Activated naive CD4-positive, alpha-beta T cell treated with anti-CD3 and anti-CD28 coated beads for 36 hours (primary cell): ENCODE data around the gene BLM. TPM values are rescaled to one million over a fixed set of nuclear protein-coding genes. Genes with fewer than 3 reads are reported as not detected.
A peak's percentile ranks its signal among the peaks of the same experiment; 100 is the strongest.

Experiments used
- CTCF ChIA-PET: fragments of 350-600 bp; sonication (Branson Sonifier 250); formaldehyde crosslinking; loops from one replicate; lab custom pipeline; 2021; ENCODE audit warnings: antibody characterized with exemption; lab: Charles Lee
- DNase-seq: peaks from one replicate; pipeline ENCODE4 v3.0.0-alpha.2; 2020
- H3K27ac Mint-ChIP-seq: one replicate; pipeline ENCODE4 v1.8.0; 2021; ENCODE audit warnings: mild to moderate bottlenecking, mixed read lengths
- H3K27me3 Mint-ChIP-seq: one replicate; pipeline ENCODE4 v1.8.0; 2021; ENCODE audit warnings: low read depth, mixed read lengths
- H3K36me3 Mint-ChIP-seq: one replicate; pipeline ENCODE4 v1.8.0; 2021; ENCODE audit warnings: low read depth, mixed read lengths
- H3K4me1 Mint-ChIP-seq: one replicate; pipeline ENCODE4 v1.8.0; 2021; ENCODE audit warnings: low read depth, mixed read lengths
- H3K4me3 Mint-ChIP-seq: one replicate; pipeline ENCODE4 v1.8.0; 2021; ENCODE audit warnings: mild to moderate bottlenecking, moderate library complexity, mixed read lengths
- H3K9me3 Mint-ChIP-seq: one replicate; pipeline ENCODE4 v1.8.0; 2021; ENCODE audit warnings: mixed read lengths
- intact Hi-C: fragments of 100-400 bp; cut with micrococcal nuclease; formaldehyde crosslinking; loops from one replicate; pipeline ENCODE4 v1.15.1; 2023
- total RNA-seq, 2 experiments: library from RNA; stranded (reverse); gene quantifications; one replicate each; pipeline ENCODE4 v1.2.3, GENCODE V29; 2021

Gene BLM
- total RNA-seq, 2 experiments from 2014 or later, result 62.9 to 70.4 TPM

- Mint-ChIP-seq H3K9me3 (no peaks in the 10 kb centered on the region), H3K36me3 (peaks cover 52% of the 10 kb centered on the region), H3K4me3 (no peak overlapping the region), H3K27me3 (no peaks in the 10 kb centered on the region), H3K27ac (no peak overlapping the region), H3K4me1 (peaks cover 7% of the 10 kb centered on the region)
- intact Hi-C loops, result no loop called here
- DNase-seq, result no peak
- CTCF ChIA-PET, result interaction anchor here (0.6 to 2.4 kb wide), 4 partner anchors 10 to 125 kb away, joined by 3 to 17 read pairs (median 6); partner anchors contain the start of gene FES
Observed at GRCh38 chr15:90807786-90808086, 90.6 kb downstream of the BLM start.

GRCh38 chr15:90808517-90809235, 91.5 kb downstream of the BLM start:
- CTCF ChIA-PET, result interaction anchor here (1.3 to 2.4 kb wide), 3 partner anchors 9 to 124 kb away, joined by 5 to 17 read pairs (median 8); partner anchors contain the start of gene FES
- H3K36me3 Mint-ChIP-seq, result peaks cover 57% of the 10 kb centered on the region
- no peaks in the 10 kb centered on the region for H3K27me3 Mint-ChIP-seq
- H3K27ac Mint-ChIP-seq, result no peak overlapping the region
- no peak overlapping the region for H3K4me3 Mint-ChIP-seq
- no peak for DNase-seq
- H3K9me3 Mint-ChIP-seq, result no peaks in the 10 kb centered on the region
- intact Hi-C loops, result no loop called here
- peaks cover 12% of the 10 kb centered on the region for H3K4me1 Mint-ChIP-seq

- H3K4me3 Mint-ChIP-seq, result no peak overlapping the region
- DNase-seq, result no peak
- no peak overlapping the region for H3K27ac Mint-ChIP-seq
- H3K27me3 Mint-ChIP-seq, result no peaks in the 10 kb centered on the region
- peaks cover 19% of the 10 kb centered on the region for H3K4me1 Mint-ChIP-seq
- CTCF ChIA-PET, result no interaction called here
- intact Hi-C loops, result no loop called here
- H3K36me3 Mint-ChIP-seq, result peaks cover 57% of the 10 kb centered on the region
- H3K9me3 Mint-ChIP-seq, result no peaks in the 10 kb centered on the region
Observed at GRCh38 chr15:90809536-90809935, 92.4 kb downstream of the BLM start.

DNA sequence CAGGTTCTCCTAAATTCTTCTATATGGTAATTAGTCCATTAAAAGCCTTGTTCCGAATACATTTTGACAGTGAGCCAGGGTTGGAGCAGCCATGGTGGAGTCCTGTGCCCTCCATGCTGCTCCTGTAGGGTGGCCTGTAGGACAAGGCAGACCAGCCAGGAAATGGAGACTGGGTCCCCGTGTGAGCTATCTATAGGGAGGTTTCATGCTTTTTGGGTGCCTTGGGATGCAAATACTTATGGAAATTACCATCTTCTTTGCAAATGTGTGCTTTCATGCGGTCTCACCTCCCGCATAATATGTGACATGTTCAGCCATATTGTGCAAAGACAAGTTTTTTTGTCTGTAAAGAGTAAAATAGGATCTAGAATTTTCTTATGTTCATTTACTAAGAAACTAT, 93.2 kb downstream of the BLM start:
- peaks cover 26% of the 10 kb centered on the region for H3K4me1 Mint-ChIP-seq
- H3K27ac Mint-ChIP-seq, result no peak overlapping the region
- no peaks in the 10 kb centered on the region for H3K9me3 Mint-ChIP-seq
- intact Hi-C loops, result no loop called here
- no peak for DNase-seq
- CTCF ChIA-PET, result interaction anchor here (3.2 kb wide), 1 partner anchor 76 kb away, joined by 12 read pairs; no protein-coding TSS in a partner anchor
- H3K27me3 Mint-ChIP-seq, result no peaks in the 10 kb centered on the region
- peaks cover 61% of the 10 kb centered on the region for H3K36me3 Mint-ChIP-seq
- H3K4me3 Mint-ChIP-seq, result no peak overlapping the region

GRCh38 chr15:90812171-90812957, 95.2 kb downstream of the BLM start:
- H3K27me3 Mint-ChIP-seq, result no peaks in the 10 kb centered on the region
- H3K9me3 Mint-ChIP-seq, result no peaks in the 10 kb centered on the region
- H3K36me3 Mint-ChIP-seq, result peaks cover 59% of the 10 kb centered on the region
- peak overlapping the region; percentile 35 for H3K27ac Mint-ChIP-seq
- peaks cover 22% of the 10 kb centered on the region for H3K4me1 Mint-ChIP-seq
- DNase-seq, result no peak
- intact Hi-C loops, result no loop called here
- CTCF ChIA-PET, result interaction anchor here (0.6 to 3.2 kb wide), 2 partner anchors 74 to 461 kb away, joined by 5 to 12 read pairs; no protein-coding TSS in a partner anchor
- no peak overlapping the region for H3K4me3 Mint-ChIP-seq

DNA sequence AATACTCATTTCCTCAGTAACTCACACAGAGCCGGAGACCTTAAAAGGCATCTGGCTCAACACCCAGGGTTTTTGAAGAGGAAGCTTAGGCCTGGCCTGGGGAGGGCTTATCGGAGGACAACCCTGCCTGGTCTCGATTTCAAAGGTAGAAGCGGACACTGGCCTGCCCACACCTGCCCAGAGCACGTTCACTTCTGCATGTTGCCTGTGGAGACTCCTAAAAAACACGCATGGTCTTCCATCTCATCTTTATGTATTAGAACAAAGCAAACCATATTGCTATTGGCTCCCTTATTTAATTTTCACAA, 95.8 kb downstream of the BLM start:
- no peak overlapping the region for H3K4me3 Mint-ChIP-seq
- DNase-seq, result no peak
- peaks cover 59% of the 10 kb centered on the region for H3K36me3 Mint-ChIP-seq
- peak overlapping the region; percentile 35 for H3K27ac Mint-ChIP-seq
- peaks cover 23% of the 10 kb centered on the region for H3K4me1 Mint-ChIP-seq
- H3K27me3 Mint-ChIP-seq, result no peaks in the 10 kb centered on the region
- CTCF ChIA-PET, result interaction anchor here (0.6 to 3.2 kb wide), 2 partner anchors 73 to 461 kb away, joined by 5 to 12 read pairs; no protein-coding TSS in a partner anchor
- intact Hi-C loops, result no loop called here
- no peaks in the 10 kb centered on the region for H3K9me3 Mint-ChIP-seq

GRCh38 chr15:90813796-90814190, 96.6 kb downstream of the BLM start:
- peaks cover 29% of the 10 kb centered on the region for H3K4me1 Mint-ChIP-seq
- H3K27me3 Mint-ChIP-seq, result no peaks in the 10 kb centered on the region
- intact Hi-C loops, result no loop called here
- H3K36me3 Mint-ChIP-seq, result peaks cover 52% of the 10 kb centered on the region
- peak overlapping the region; percentile 39 for H3K27ac Mint-ChIP-seq
- no peak for DNase-seq
- no peak overlapping the region for H3K4me3 Mint-ChIP-seq
- CTCF ChIA-PET, result interaction anchor here (1.8 kb wide), 1 partner anchor 72 kb away, joined by 5 read pairs; no protein-coding TSS in a partner anchor
- H3K9me3 Mint-ChIP-seq, result no peaks in the 10 kb centered on the region

DNA sequence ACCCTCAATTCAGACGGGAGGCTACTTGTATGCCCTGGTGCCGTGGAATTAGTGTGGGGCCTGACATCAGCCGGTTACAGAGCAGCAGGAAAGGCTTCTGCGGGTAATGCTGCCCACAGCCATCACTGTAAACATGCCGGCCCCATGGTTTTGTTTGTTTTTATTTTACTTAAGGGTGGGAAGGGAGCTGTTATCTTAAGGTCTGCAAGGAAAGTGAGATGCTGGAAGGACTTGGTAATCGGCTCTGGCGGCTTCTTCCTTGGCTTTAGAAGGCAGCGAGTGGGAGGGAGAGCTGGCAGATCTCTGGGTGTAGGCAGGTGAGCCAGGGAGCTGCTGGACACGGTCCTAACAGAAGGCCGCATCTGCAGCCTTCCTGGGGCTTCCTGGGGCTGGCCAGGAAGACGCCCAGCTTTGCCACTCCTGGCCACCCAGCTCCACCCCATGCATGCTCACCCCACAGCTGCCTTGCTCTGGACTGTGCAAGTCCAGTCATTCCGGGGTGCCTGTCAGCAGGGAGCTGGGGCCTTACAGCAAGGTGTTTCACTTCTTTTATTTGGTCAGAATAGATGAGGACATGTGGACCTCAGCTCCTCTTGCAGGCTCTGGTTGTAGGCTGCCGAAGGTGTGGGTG, 97.2 kb downstream of the BLM start:
- intact Hi-C loops, result no loop called here
- Mint-ChIP-seq H3K27me3 (no peaks in the 10 kb centered on the region), H3K36me3 (peaks cover 46% of the 10 kb centered on the region), H3K4me1 (peaks cover 30% of the 10 kb centered on the region), H3K9me3 (no peaks in the 10 kb centered on the region), H3K4me3 (no peak overlapping the region), H3K27ac (peak overlapping the region; percentile 42)
- DNase-seq, result no peak
- CTCF ChIA-PET, result interaction anchor here (0.5 to 1.8 kb wide), 2 partner anchors 72 to 630 kb away, joined by 5 to 7 read pairs; no protein-coding TSS in a partner anchor

- H3K27ac Mint-ChIP-seq, result no peak overlapping the region
- no peaks in the 10 kb centered on the region for H3K27me3 Mint-ChIP-seq
- intact Hi-C loops, result no loop called here
- DNase-seq, result no peak
- no peaks in the 10 kb centered on the region for H3K9me3 Mint-ChIP-seq
- peaks cover 29% of the 10 kb centered on the region for H3K36me3 Mint-ChIP-seq
- H3K4me3 Mint-ChIP-seq, result no peak overlapping the region
- H3K4me1 Mint-ChIP-seq, result peaks cover 30% of the 10 kb centered on the region
- CTCF ChIA-PET, result interaction anchor here (1.4 to 3.3 kb wide), 2 partner anchors 21 to 69 kb away, joined by 5 to 16 read pairs; partner anchors contain the start of gene FES
Observed at GRCh38 chr15:90816401-90817116, 99.4 kb downstream of the BLM start.

DNA sequence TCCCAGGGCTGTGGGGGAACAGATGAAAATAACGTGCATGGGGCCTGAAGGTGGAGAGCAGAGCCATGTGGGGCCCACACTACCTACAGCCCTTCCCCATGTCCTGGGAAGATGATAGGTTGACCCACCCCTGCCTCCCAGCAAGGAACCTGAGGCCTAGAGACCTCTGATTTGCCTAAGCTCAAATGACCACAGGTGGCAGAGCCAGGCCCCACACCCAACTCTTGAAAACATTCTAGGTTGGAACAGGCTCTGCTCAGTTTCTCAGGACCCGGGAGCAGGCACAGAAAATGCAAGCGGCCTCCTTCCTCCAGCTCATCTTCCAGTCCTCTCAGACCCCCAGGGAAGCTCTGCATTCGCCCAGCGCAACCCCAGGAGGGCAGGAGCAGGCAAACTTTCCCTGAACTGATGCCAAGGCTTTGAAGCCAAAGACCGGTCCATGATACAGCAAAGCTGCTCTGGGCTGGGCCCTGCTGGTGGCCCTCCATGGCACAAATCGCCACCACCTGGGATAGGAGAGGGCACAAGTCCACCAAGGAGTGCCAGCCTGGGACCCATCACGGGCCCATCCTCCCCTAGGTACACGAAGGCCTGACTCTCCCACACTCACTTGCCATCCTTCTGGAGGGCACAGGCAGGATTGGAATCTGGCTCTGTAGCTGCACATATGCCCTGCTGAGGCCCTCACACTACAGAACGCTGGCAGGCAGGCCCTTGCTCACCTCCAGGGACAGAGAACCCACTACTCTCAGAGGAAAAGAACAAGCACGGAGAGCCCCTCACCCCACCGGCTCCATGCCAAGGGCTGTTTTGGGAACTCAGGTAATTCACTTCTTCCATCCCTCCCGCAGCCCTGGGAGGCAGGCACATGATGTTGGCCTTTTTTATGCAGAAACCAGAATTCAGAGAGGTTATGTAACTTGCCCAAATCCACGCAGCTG, 100.2 kb downstream of the BLM start:
- intact Hi-C loops, result no loop called here
- Mint-ChIP-seq H3K36me3 (peaks cover 20% of the 10 kb centered on the region), H3K27me3 (no peaks in the 10 kb centered on the region), H3K9me3 (no peaks in the 10 kb centered on the region), H3K4me1 (peaks cover 30% of the 10 kb centered on the region), H3K4me3 (no peak overlapping the region), H3K27ac (peak overlapping the region; percentile 50)
- CTCF ChIA-PET, result interaction anchor here (0.6 to 3.3 kb wide), 8 partner anchors 10 to 368 kb away, joined by 3 to 16 read pairs (median 5); partner anchors contain the start of genes FES and HDDC3
- no peak for DNase-seq
